VCaP (cell line): ENCODE results near the gene LILRB1.

Experiments used
- H3K27ac ChIP-seq: fragments of 450-650 bp; 2 replicates; pipeline ENCODE4 v1.5.1; 2017
- TF ChIP-seq, protein P1 (sequence below): fragments of 450-650 bp; conservative IDR thresholded peaks from 2 replicates; pipeline ENCODE4 v1.5.1; 2017; ENCODE audit warnings: mild to moderate bottlenecking, moderate library complexity

LILRB1 gene

DNA sequence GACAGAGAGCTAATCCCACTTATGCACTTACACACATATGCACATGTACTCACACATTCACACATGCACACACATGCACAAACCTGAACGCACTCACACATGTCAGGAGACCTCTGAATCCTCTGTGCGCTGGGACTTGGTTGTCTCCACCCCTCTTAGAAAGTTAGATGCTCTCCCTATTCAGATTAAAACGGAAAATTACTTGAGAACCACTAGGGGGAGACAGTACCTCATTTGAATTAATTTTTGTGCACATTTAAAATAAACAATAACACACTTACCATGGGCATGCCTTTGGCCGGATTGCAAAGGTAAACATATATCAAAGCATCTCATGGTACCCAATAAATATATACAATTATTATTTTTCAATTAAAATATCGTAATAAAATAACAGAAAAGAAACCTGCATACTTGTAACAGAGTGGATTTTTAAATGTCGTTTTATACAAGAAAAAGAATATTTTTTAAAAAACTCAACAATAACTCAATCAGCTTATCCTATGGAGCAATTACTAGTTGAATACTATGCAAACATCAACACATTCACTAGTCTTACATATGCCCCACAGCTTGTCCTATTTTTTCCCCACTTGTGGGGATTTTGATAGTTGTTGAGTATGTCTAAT is 23.0 kb downstream of the LILRB1 start:
- H3K27ac ChIP-seq = no peak overlapping the region
- TF ChIP-seq, protein P1, sequence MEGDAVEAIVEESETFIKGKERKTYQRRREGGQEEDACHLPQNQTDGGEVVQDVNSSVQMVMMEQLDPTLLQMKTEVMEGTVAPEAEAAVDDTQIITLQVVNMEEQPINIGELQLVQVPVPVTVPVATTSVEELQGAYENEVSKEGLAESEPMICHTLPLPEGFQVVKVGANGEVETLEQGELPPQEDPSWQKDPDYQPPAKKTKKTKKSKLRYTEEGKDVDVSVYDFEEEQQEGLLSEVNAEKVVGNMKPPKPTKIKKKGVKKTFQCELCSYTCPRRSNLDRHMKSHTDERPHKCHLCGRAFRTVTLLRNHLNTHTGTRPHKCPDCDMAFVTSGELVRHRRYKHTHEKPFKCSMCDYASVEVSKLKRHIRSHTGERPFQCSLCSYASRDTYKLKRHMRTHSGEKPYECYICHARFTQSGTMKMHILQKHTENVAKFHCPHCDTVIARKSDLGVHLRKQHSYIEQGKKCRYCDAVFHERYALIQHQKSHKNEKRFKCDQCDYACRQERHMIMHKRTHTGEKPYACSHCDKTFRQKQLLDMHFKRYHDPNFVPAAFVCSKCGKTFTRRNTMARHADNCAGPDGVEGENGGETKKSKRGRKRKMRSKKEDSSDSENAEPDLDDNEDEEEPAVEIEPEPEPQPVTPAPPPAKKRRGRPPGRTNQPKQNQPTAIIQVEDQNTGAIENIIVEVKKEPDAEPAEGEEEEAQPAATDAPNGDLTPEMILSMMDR = peak; percentile 87

DNA sequence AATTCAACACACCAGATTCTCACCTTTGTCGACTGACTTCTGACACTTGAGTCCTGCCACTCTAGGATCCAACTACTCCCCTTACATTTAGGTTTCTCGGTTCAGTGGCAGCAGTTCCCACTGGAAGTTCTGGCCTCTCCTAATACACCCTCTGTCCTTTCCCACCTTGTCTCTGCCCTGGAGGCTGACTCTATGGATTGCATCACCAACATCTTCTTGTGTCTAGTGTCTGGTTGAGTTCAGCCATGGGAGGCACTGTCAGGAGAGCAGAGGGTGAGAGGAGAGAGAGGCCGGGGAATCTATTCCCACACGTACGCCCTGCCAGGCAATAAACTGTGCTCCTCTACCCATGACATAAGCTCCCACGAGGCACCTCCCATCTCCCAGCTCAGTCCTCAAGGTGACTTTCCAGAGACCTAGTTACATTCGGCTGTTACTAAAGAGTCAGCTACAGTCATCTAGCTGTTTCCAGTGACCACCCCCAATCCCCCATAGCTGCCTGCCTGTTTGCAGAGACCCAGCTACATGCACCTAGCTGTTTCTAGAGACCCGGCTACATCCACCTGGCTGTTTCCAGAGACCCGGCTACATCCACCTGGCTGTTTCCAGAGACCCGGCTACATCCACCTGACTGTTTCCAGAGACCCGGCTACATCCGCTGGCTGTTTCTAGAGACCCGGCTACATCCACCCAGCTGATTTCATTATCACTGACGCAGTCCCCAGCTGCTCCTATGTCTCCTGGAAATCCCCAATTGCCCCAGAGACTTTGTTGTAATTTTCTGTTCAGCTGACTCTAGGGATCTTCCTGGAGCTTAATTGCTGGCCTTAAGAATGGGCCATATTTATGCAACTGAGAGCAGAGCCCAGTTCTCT is 24.4 kb downstream of the LILRB1 start:
- H3K27ac ChIP-seq = no peak overlapping the region
- TF ChIP-seq, protein P1 = no peak

DNA sequence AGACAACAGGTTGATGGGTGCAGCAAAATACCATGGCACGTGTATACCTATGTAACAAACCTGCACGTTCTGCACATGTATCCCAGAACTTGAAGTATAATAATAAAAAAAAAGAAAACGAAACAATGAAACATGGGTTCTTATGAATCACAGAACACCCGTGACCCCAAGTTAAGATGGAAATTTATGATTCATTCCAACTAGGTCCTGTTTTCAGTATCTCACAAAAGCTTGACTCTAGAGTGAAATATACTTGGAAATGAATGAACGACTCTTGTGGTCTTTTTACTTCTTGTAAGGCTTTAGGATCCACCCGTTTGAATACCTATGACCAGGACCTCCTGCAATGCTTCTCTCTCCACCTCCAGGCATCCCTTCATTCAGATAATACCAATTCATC is 29.0 kb downstream of the LILRB1 start:
- TF ChIP-seq, protein P1 = no peak
- no peak overlapping the region for H3K27ac ChIP-seq

DNA sequence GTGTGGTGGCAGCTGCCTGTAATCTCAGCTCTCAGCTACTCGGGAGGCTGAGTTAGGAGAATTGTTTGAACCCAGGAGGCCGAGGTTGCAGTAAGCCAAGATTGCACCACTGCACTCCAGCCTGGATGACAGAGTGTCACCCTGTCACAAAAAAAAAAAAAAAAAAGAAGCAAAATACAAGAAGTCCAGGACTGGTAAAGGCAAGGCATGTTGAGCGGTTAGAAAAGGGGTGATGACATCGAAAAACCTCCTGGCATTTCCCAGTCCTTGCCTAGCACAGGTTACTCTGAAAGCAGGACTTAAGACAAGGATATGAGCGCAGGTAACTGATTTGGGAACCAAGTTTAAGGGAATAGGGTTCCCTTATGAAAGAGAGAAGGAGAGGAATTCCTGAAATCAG is 30.0 kb downstream of the LILRB1 start:
- H3K27ac ChIP-seq = no peak overlapping the region
- TF ChIP-seq, protein P1 = no peak

DNA sequence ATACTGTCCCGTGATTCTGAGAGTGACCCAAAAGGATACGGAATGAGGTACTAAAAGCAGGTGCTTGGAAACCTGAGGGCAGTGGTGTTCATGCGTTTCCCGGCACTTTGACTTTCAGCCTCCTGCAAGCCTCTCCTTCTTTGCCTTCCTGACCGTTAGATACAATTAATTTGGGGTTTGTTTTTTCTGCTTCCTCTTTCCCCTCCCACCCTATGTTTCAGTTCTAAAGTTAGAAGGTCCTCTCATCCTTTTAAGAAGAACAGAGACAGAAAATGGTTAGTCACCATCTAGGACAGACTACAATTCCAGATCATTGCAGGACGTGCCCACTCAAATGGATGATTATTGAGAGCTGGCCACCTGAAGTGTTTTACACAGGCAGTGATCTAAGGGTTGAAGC is 30.7 kb downstream of the LILRB1 start:
- H3K27ac ChIP-seq = no peak overlapping the region

DNA sequence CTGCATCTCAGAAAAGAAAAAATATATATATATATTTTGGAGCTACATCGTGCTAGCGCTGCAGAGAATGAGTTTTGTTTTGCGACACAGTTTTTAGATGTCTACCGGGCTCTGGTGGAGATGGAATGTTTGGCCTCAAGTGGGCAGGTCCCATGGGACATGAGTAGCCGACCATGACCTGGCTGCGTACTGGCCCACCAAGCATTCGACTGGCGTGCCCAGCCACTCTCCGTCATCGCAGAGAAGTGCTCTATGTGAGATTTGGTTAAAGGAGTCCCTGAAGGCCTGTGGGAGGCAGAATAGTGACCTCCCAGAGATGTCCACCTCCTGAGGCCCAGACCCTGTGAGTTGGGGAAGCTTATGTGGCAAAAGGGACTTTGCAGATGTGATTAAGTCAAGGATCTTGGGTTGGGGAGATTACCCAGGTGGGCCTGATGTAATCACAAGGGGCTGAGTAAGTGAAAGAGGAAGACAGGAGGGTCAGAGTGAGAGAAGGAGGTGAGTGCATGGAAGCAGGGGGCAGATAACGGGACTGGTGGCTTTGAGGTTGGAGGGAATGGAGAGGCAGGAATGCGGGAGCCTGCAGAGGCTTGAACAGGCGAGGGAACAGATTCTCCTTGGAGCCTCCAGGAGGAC is 31.7 kb downstream of the LILRB1 start:
- H3K27ac ChIP-seq = no peak overlapping the region
- TF ChIP-seq, protein P1 = no peak

More for the DNA sequence above, 30.7 kb downstream of the LILRB1 start:
- TF ChIP-seq, protein P1 = no peak

DNA sequence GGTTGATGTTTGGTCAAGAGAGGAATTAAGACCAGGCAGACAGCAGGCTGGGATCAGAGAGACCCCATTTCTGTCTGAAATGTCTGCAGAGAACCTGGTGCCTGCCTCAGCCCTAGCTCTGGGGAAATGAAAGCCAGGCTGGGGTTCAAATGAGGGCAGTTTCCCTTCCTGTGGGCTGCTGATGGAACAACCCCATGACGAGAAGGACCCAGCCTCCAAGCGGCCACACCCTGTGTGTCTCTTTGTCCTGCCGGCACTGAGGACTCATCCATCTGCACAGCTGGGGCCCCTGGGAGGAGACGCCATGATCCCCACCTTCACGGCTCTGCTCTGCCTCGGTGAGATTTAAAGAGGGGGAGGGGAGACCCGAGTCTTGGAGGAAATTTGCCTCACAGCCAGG is 32.4 kb downstream of the LILRB1 start, which contains the start of gene LILRB4:
LILRB4 (plus strand) TSS at position 256 of the 400 bp plus-strand sequence; CDS start at position 305, 49 bp downstream.
- no peak within 1 kb of the TSS for H3K27ac ChIP-seq

More for the DNA sequence above, 32.4 kb downstream of the LILRB1 start, which contains the start of gene LILRB4:
- TF ChIP-seq, protein P1 = no peak
